Urothelium cell line (cell line): ENCODE data around the gene SCNM1.
"Not testable (repeated sequence)": the region's sequence is repeated elsewhere in the genome, so short reads cannot be mapped to it uniquely, and the experiment has no call there.

ENCODE experiments used
- DNase-seq: peaks from one replicate; pipeline ENCODE4 v3.0.0; 2011; ENCODE audit warnings: low spot score, mixed read lengths
- FAIRE-seq: peaks from 2 replicates; lab custom pipeline; 2011; peaks lifted over from hg19 to GRCh38; lab: Jason Lieb, UNC

The SCNM1 gene

GRCh38 chr1:151192047-151192446, 26.1 kb downstream of the SCNM1 start:
- DNase-seq, result no peak
- FAIRE-seq, result no peak

GRCh38 chr1:151193304-151193703, 27.4 kb downstream of the SCNM1 start:
- DNase-seq (no peak), FAIRE-seq (no peak)

GRCh38 chr1:151193856-151194255, 27.9 kb downstream of the SCNM1 start:
- no peak for DNase-seq
- FAIRE-seq, result no peak

- peak; percentile 35 for FAIRE-seq
- peak; percentile 89 for DNase-seq
Measured at GRCh38 chr1:151194894-151195594, 29.1 kb downstream of the SCNM1 start.

GRCh38 chr1:151196292-151196800, 30.4 kb downstream of the SCNM1 start:
- FAIRE-seq (no peak), DNase-seq (peak; percentile 55)

GRCh38 chr1:151197863-151198253, 31.9 kb downstream of the SCNM1 start:
- FAIRE-seq (no peak), DNase-seq (no peak)

- FAIRE-seq (peak; percentile 75), DNase-seq (peak; percentile 97)
Measured at GRCh38 chr1:151198254-151199127, 32.5 kb downstream of the SCNM1 start, which contains the start of gene PIP5K1A. PIP5K1A (plus strand) TSS chr1:151198552; CDS start chr1:151198997, 445 bp downstream.

- FAIRE-seq, result no peak
- DNase-seq, result peak; percentile 48
Measured at GRCh38 chr1:151199873-151200581, 34.1 kb downstream of the SCNM1 start.

- FAIRE-seq, result not testable (repeated sequence)
Measured at GRCh38 chr1:151205381-151205965, 39.5 kb downstream of the SCNM1 start.

GRCh38 chr1:151210830-151211229, 44.9 kb downstream of the SCNM1 start:
- FAIRE-seq, result no peak
- DNase-seq, result no peak

More at GRCh38 chr1:151205381-151205965, 39.5 kb downstream of the SCNM1 start:
- DNase-seq, result not testable (repeated sequence)

GRCh38 chr1:151211972-151212705, 46.2 kb downstream of the SCNM1 start:
- DNase-seq (no peak), FAIRE-seq (no peak)

GRCh38 chr1:151213560-151213959, 47.6 kb downstream of the SCNM1 start:
- no peak for FAIRE-seq
- no peak for DNase-seq
